ENCODE data around the gene ANTXR2. TPM values are rescaled to one million over a fixed set of nuclear protein-coding genes. Genes with fewer than 3 reads are reported as not detected.

Gene ANTXR2
- total RNA-seq, 4 donors from 2014 or later, result 136 to 215 (median 183) TPM

DNA sequence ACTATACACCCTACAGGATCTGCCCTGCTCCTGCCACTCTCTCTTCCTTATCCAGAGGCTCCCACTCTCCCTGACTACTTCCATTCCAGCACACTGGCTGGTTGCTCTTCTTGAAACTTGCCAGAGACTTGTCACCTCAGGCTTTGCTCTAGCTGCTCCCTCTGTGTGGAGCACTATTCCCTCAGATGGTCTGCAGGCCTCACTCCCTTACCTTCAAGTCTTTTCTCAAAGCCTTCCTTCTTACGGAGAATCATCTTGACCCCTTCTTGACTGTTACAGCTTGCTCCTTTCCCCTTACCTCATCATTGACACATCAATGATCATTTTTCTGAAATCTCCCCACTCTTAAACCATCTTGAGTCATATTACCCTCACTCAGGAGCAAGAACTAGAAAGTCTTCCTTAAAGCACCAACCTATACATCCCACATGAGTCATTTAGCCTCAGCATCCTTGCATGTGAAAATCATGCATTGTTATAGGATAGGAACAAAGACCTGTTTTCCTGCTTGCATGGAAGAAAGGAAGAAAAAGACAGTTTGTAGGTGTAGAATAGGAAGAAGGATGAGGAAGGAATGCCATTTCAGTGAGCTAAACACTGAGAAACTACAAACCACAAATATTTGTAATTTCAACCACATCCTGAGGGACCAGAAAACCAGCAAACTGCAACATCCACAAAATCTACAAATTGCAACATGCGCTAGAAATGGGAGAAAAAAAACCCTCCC lies 55.7 kb downstream of the ANTXR2 start:
- TF ChIP-seq, protein P1, sequence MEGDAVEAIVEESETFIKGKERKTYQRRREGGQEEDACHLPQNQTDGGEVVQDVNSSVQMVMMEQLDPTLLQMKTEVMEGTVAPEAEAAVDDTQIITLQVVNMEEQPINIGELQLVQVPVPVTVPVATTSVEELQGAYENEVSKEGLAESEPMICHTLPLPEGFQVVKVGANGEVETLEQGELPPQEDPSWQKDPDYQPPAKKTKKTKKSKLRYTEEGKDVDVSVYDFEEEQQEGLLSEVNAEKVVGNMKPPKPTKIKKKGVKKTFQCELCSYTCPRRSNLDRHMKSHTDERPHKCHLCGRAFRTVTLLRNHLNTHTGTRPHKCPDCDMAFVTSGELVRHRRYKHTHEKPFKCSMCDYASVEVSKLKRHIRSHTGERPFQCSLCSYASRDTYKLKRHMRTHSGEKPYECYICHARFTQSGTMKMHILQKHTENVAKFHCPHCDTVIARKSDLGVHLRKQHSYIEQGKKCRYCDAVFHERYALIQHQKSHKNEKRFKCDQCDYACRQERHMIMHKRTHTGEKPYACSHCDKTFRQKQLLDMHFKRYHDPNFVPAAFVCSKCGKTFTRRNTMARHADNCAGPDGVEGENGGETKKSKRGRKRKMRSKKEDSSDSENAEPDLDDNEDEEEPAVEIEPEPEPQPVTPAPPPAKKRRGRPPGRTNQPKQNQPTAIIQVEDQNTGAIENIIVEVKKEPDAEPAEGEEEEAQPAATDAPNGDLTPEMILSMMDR (IDR thresholded peaks at IDR 0.05; ENCODE audit: low read depth), result no peak

GRCh38 chr4:80016506-80016905 lies 56.5 kb downstream of the ANTXR2 start:
- TF ChIP-seq, protein P1 (IDR thresholded peaks at IDR 0.05; ENCODE audit: low read depth), result no peak

GRCh38 chr4:80015407-80016189 lies 57.4 kb downstream of the ANTXR2 start:
- TF ChIP-seq, protein P1 (IDR thresholded peaks at IDR 0.05; ENCODE audit: low read depth), result no peak

- TF ChIP-seq, protein P1 (IDR thresholded peaks at IDR 0.05; ENCODE audit: low read depth), result no peak
Measured at GRCh38 chr4:80014531-80014930, 58.5 kb downstream of the ANTXR2 start.

DNA sequence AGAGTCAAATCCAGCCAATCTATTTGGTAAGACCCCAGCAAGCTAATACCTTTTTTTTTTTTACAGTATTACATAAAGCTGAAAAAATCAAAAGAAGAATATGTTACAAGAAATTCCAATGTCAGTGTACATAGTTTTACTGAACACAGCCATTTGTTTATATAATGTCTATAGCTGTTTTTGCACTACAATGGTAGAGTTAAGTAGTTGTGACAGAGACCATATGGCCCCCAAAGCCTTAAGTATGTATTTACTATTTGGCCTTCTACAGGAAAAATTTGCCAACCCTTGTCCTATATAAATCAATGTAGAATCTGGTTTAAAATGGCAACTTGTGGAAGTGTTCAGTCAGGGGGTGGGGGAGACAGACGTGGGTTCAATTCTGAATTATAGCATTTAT lies 60.7 kb downstream of the ANTXR2 start:
- TF ChIP-seq, protein P1 (IDR thresholded peaks at IDR 0.05; ENCODE audit: low read depth), result no peak

DNA sequence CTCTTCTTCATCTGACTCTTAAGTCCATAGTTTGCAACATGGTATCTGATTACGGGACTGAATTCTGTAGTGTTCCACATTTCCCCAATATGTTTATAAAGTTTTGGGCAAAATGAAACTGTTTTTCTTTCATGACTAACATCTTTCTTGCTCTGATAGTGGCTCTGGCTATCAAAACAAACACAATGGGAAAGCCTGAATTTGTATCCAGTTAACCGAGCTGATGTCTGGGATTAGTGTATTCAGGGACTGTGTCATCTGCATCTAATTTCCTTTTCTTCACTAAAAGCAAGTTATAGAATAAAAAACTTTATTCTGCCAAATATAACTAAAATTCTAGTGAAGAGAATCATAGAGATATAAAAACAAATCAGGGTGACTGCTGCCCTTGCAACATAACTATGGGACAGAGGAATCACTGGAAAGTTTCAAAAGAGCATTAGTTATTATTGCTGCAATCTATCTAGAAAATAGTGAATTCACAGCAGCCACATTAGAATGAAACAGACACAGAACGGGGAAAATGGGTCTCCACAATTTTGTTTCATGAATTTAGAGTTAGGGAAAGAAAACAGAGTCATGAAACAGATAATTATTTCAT lies 61.3 kb downstream of the ANTXR2 start:
- TF ChIP-seq, protein P1 (IDR thresholded peaks at IDR 0.05; ENCODE audit: low read depth), result no peak

DNA sequence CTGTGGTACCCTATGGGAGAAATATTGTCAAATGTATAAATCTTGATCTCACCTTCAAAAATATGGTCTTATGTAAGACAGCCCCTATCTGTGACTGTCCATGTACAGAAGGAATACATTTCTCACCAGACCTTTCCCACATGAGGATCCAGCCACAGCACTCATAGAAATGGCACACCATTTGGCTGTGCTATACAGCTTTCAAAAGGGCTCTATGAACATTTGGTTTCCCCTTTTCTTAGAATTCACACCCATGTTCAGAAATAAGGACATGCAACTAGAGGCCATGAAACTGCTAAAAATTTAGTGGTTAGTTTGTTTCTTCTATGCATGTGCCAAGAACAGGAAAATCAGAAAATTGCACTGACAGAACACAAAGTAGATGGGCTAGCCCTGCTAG lies 62.7 kb downstream of the ANTXR2 start:
- TF ChIP-seq, protein P1 (IDR thresholded peaks at IDR 0.05; ENCODE audit: low read depth), result no peak

Measured in subcutaneous adipose tissue (tissue), 4 donors.